Upper lobe of left lung (tissue), 4 donors: ENCODE measurements around the gene CHRNA4.

Experiments
- EP300 ChIP-seq, 4 donors: sonication (generic); formaldehyde crosslinking; IDR thresholded peaks; one replicate each; pipeline ENCODE4 v1.5.1; 2017; ENCODE audit warnings: antibody characterized with exemption in 4 of 4, control low read depth in 2 of 4
- TF ChIP-seq, protein P1 (sequence below), 6 experiments: fragments of 450-650 bp in 4 of 6; fragments of 200-600 bp in 2 of 6; sonication (generic) in 2 of 6; IDR thresholded peaks; one replicate each; pipeline ENCODE4 v1.5.1; 2016 to 2019; ENCODE audit warnings: antibody characterized with exemption in 6 of 6

GRCh38 chr20:63409066-63409833 lies 48.1 kb upstream of the CHRNA4 start:
- no peak for TF ChIP-seq EP300 (IDR thresholded peaks at IDR 0.05)
- TF ChIP-seq, protein P1, sequence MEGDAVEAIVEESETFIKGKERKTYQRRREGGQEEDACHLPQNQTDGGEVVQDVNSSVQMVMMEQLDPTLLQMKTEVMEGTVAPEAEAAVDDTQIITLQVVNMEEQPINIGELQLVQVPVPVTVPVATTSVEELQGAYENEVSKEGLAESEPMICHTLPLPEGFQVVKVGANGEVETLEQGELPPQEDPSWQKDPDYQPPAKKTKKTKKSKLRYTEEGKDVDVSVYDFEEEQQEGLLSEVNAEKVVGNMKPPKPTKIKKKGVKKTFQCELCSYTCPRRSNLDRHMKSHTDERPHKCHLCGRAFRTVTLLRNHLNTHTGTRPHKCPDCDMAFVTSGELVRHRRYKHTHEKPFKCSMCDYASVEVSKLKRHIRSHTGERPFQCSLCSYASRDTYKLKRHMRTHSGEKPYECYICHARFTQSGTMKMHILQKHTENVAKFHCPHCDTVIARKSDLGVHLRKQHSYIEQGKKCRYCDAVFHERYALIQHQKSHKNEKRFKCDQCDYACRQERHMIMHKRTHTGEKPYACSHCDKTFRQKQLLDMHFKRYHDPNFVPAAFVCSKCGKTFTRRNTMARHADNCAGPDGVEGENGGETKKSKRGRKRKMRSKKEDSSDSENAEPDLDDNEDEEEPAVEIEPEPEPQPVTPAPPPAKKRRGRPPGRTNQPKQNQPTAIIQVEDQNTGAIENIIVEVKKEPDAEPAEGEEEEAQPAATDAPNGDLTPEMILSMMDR (IDR thresholded peaks at IDR 0.05) = no peak
